Activated naive CD8-positive, alpha-beta T cell treated with anti-CD3 and anti-CD28 coated beads, Interleukin-2, amount 10 ng/mL, durations not matched to agents 7 days and 5 days (primary cell): ENCODE data around the gene ZFPL1. TPM values are rescaled to one million over a fixed set of nuclear protein-coding genes. Genes with fewer than 3 reads are reported as not detected.

Experiments
- ATAC-seq: fragments of 150-1000 bp; cut with Tn5 transposase; one replicate; pipeline ENCODE4 v1.10.0; 2021; ENCODE audit warnings: low read depth, moderate library complexity
- POLR2A ChIA-PET: fragments of 350-600 bp; sonication (Branson Sonifier 250); formaldehyde crosslinking; loops from one replicate; lab custom pipeline; 2021; ENCODE audit warnings: antibody characterized with exemption; lab: Charles Lee
- DNase-seq: peaks from one replicate; pipeline ENCODE4 v3.0.0; 2021
- H3K27ac Mint-ChIP-seq: one replicate; pipeline ENCODE4 v1.8.0; 2022; ENCODE audit warnings: mild to moderate bottlenecking, mixed read lengths
- H3K27me3 Mint-ChIP-seq: one replicate; pipeline ENCODE4 v1.8.0; 2022; ENCODE audit warnings: mild to moderate bottlenecking, moderate library complexity, mixed read lengths
- H3K36me3 Mint-ChIP-seq: one replicate; pipeline ENCODE4 v1.8.0; 2021; ENCODE audit warnings: mild to moderate bottlenecking, mixed read lengths
- H3K4me1 Mint-ChIP-seq: one replicate; pipeline ENCODE4 v1.8.0; 2021; ENCODE audit warnings: mixed read lengths
- H3K4me3 Mint-ChIP-seq: one replicate; pipeline ENCODE4 v1.8.0; 2022; ENCODE audit warnings: mild to moderate bottlenecking, moderate library complexity, mixed read lengths
- H3K9me3 Mint-ChIP-seq: one replicate; pipeline ENCODE4 v1.8.0; 2021; ENCODE audit warnings: mixed read lengths
- microRNA-seq: library from miRNA; unstranded; fragments of <30 nt; microRNA quantifications from one replicate; pipeline ENCODE4 v1.2.0, GENCODE V29; 2022
- total RNA-seq, 2 experiments: library from RNA; stranded (reverse); gene quantifications; one replicate each; pipeline ENCODE4 v1.2.3, GENCODE V29; 2021

Gene ZFPL1
- total RNA-seq, 2 experiments from 2014 or later = 37.3 to 41.2 TPM

GRCh38 chr11:65132988-65133700 is 49.1 kb downstream of the ZFPL1 start:
- Mint-ChIP-seq H3K27ac (peak overlapping the region; percentile 100), H3K4me3 (peak overlapping the region; percentile 99), H3K4me1 (peaks cover 29% of the 10 kb centered on the region), H3K27me3 (no peaks in the 10 kb centered on the region), H3K36me3 (peaks cover 4% of the 10 kb centered on the region), H3K9me3 (no peaks in the 10 kb centered on the region)
- ATAC-seq (no peak), DNase-seq (peak; percentile 66)
- POLR2A ChIA-PET = interaction anchor here (0.6 to 3.8 kb wide), 5 partner anchors 12 to 103 kb away, joined by 3 to 62 read pairs (median 29); partner anchors contain the start of genes CAPN1, FAU, MRPL49 and VPS51

GRCh38 chr11:65133724-65134123 is 49.7 kb downstream of the ZFPL1 start:
- Mint-ChIP-seq H3K27me3 (no peaks in the 10 kb centered on the region), H3K36me3 (peaks cover 4% of the 10 kb centered on the region), H3K27ac (peak overlapping the region; percentile 100), H3K4me3 (peak overlapping the region; percentile 99), H3K4me1 (peaks cover 29% of the 10 kb centered on the region), H3K9me3 (no peaks in the 10 kb centered on the region)
- DNase-seq (peak; percentile 55), ATAC-seq (no peak)
- POLR2A ChIA-PET = interaction anchor here (0.6 to 3.8 kb wide), 6 partner anchors 12 to 365 kb away, joined by 3 to 62 read pairs (median 16); partner anchors contain the start of genes CAPN1, FAU, MALAT1 and MRPL49

- peaks cover 4% of the 10 kb centered on the region for H3K36me3 Mint-ChIP-seq
- peak within 1 kb of the TSS; percentile 100 for H3K27ac Mint-ChIP-seq
- ATAC-seq (peak; percentile 75), DNase-seq (peak; percentile 93)
- H3K4me1 Mint-ChIP-seq = peaks cover 29% of the 10 kb centered on the region
- no peaks in the 10 kb centered on the region for H3K27me3 Mint-ChIP-seq
- peak within 1 kb of the TSS; percentile 99 for H3K4me3 Mint-ChIP-seq
- POLR2A ChIA-PET = interaction anchor here (0.6 to 3.8 kb wide), 20 partner anchors 10 to 364 kb away, joined by 3 to 62 read pairs (median 4); partner anchors contain the start of genes ARL2, CAPN1, DPF2 and FAU
- no peaks in the 10 kb centered on the region for H3K9me3 Mint-ChIP-seq
These were observed 50.4 kb downstream of the ZFPL1 start, which contains the start of gene SYVN1 for GRCh38 chr11:65134240-65134951. Gene SYVN1 (minus strand): TSS chr11:65134519. CDS start chr11:65133601, 918 bp downstream.

GRCh38 chr11:65134952-65135632 is 51.1 kb downstream of the ZFPL1 start:
- H3K27me3 Mint-ChIP-seq = no peaks in the 10 kb centered on the region
- peaks cover 29% of the 10 kb centered on the region for H3K4me1 Mint-ChIP-seq
- DNase-seq (peak; percentile 76), ATAC-seq (peak; percentile 91)
- POLR2A ChIA-PET = interaction anchor here (0.6 to 3.8 kb wide), 20 partner anchors 10 to 364 kb away, joined by 3 to 62 read pairs (median 4); partner anchors contain the start of genes ARL2, CAPN1, DPF2 and FAU
- peaks cover 4% of the 10 kb centered on the region for H3K36me3 Mint-ChIP-seq
- H3K27ac Mint-ChIP-seq = peak overlapping the region; percentile 100
- H3K4me3 Mint-ChIP-seq = peak overlapping the region; percentile 99
- H3K9me3 Mint-ChIP-seq = no peaks in the 10 kb centered on the region

- H3K4me1 Mint-ChIP-seq = peaks cover 29% of the 10 kb centered on the region
- POLR2A ChIA-PET = interaction anchor here (0.6 to 3.8 kb wide), 20 partner anchors 8 to 363 kb away, joined by 3 to 62 read pairs (median 4); partner anchors contain the start of genes ARL2, CAPN1, DPF2 and FAU
- H3K4me3 Mint-ChIP-seq = peak overlapping the region; percentile 99
- H3K27me3 Mint-ChIP-seq = peaks cover 5% of the 10 kb centered on the region
- peaks cover 4% of the 10 kb centered on the region for H3K36me3 Mint-ChIP-seq
- no peaks in the 10 kb centered on the region for H3K9me3 Mint-ChIP-seq
- peak overlapping the region; percentile 100 for H3K27ac Mint-ChIP-seq
- ATAC-seq = no peak
- DNase-seq = no peak
These were observed 51.7 kb downstream of the ZFPL1 start for GRCh38 chr11:65135633-65136145.

GRCh38 chr11:65136515-65137096 is 52.6 kb downstream of the ZFPL1 start:
- peak; percentile 17 for DNase-seq
- Mint-ChIP-seq H3K27me3 (peaks cover 10% of the 10 kb centered on the region), H3K9me3 (no peaks in the 10 kb centered on the region), H3K36me3 (peaks cover 4% of the 10 kb centered on the region), H3K27ac (peak overlapping the region; percentile 82), H3K4me3 (peak overlapping the region; percentile 67), H3K4me1 (peaks cover 26% of the 10 kb centered on the region)
- POLR2A ChIA-PET = interaction anchor here (0.6 to 3.8 kb wide), 6 partner anchors 7 to 151 kb away, joined by 3 to 62 read pairs (median 7); partner anchors contain the start of genes CAPN1, FAU, MRPL49 and POLA2
- no peak for ATAC-seq

Small RNA genes within 50 kb of the gene (microRNA-seq; reads per million reads assigned to microRNA genes)
- gene MIR6751 = not detected

Other genes starting within 250 kb of the ZFPL1 start
- 1 to 10 TPM; 3.4 to 3.5 TPM for gene CDC42BPG, start 239.6 kb upstream of the ZFPL1 start, total RNA-seq
- 100 to 1,000 TPM; 187 to 195 TPM for gene EHD1, start 205.6 kb upstream of the ZFPL1 start, total RNA-seq
- 10 to 100 TPM; 34.5 to 39.7 TPM for gene ATG2A, start 167.0 kb upstream of the ZFPL1 start, total RNA-seq
- gene PPP2R5B, start 159.5 kb upstream of the ZFPL1 start, total RNA-seq = 10 to 100 TPM; 18.6 to 22.3 TPM
- gene GPHA2, start 148.3 kb upstream of the ZFPL1 start, total RNA-seq = not detected
- not detected for gene MAJIN, start 112.1 kb upstream of the ZFPL1 start, total RNA-seq
- gene BATF2, start 87.3 kb upstream of the ZFPL1 start, total RNA-seq = 1 to 10 TPM; 1.2 TPM
- gene ARL2, start 70.1 kb upstream of the ZFPL1 start, total RNA-seq = 10 to 100 TPM; 69.5 to 70.2 TPM
- 10 to 100 TPM; 22.4 to 28.3 TPM for gene SNX15, start 56.8 kb upstream of the ZFPL1 start, total RNA-seq
- 10 to 100 TPM; 24.2 to 25.8 TPM for gene SAC3D1, start 43.0 kb upstream of the ZFPL1 start, total RNA-seq
- 10 to 100 TPM; 19.8 to 22.3 TPM for gene NAALADL1, start 25.7 kb upstream of the ZFPL1 start, total RNA-seq
- gene CDCA5, start 182 bp upstream of the ZFPL1 start, total RNA-seq = 10 to 100 TPM; 85.5 to 95.7 TPM
- gene VPS51, start 12.0 kb downstream of the ZFPL1 start, total RNA-seq = 100 to 1,000 TPM; 130 to 138 TPM
- gene TM7SF2, start 27.6 kb downstream of the ZFPL1 start, total RNA-seq = 10 to 100 TPM; 26.1 to 26.2 TPM
- gene ZNHIT2, start 33.5 kb downstream of the ZFPL1 start, total RNA-seq = 10 to 100 TPM; 11.1 to 11.9 TPM
- gene FAU, start 37.9 kb downstream of the ZFPL1 start, total RNA-seq = 1,000 to 10,000 TPM; 1,110 to 1,162 TPM
- gene MRPL49, start 38.1 kb downstream of the ZFPL1 start, total RNA-seq = 10 to 100 TPM; 50.7 to 53.6 TPM
- 10 to 100 TPM; 43.4 to 45.1 TPM for gene SYVN1, start 50.3 kb downstream of the ZFPL1 start, total RNA-seq
- not detected for gene SPDYC, start 86.0 kb downstream of the ZFPL1 start, total RNA-seq
- gene CAPN1, start 97.7 kb downstream of the ZFPL1 start, total RNA-seq = 100 to 1,000 TPM; 164 to 174 TPM
- gene POLA2, start 177.7 kb downstream of the ZFPL1 start, total RNA-seq = 10 to 100 TPM; 57.3 to 62.2 TPM
- 1 to 10 TPM in 1 of 2 experiments, under 1 TPM in 1; 0.51 to 1.7 TPM for gene CDC42EP2, start 230.6 kb downstream of the ZFPL1 start, total RNA-seq
- gene DPF2, start 249.6 kb downstream of the ZFPL1 start, total RNA-seq = 10 to 100 TPM; 80.2 to 82.7 TPM